Heart left ventricle (tissue), 16 donors: Measurements from ENCODE around the gene PKD2L1. TPM values are rescaled to one million over a fixed set of nuclear protein-coding genes. Genes with fewer than 3 reads are reported as not detected.
A peak's percentile ranks its signal among the peaks of the same experiment; 100 is the strongest.
"Not testable (repeated sequence)": the region's sequence is repeated elsewhere in the genome, so short reads cannot be mapped to it uniquely, and the experiment has no call there.

ENCODE experiments used
- ATAC-seq, 4 donors: fragments of 200-7000 bp; cut with Tn5 transposase; one replicate each; pipeline ENCODE4 v1.9.1; 2020 to 2022; ENCODE audit warnings: moderate library complexity in 4 of 4, mild to moderate bottlenecking in 3 of 4, moderate number of reproducible peaks in 1 of 4
- DNase-seq, 5 donors: peaks; one replicate each; pipeline ENCODE4 v3.0.0-alpha.2; 2020
- H3K27ac ChIP-seq, 12 donors: fragments of 200-600 bp; sonication (generic) in 4 of 12; one replicate each; pipeline versions ENCODE4 v1.5.0 to v1.8.0; 2016 to 2022; ENCODE audit warnings: mild to moderate bottlenecking in 2 of 12
- H3K27me3 ChIP-seq, 9 donors: fragments of 200-600 bp; sonication (generic) in 2 of 9; one replicate each; pipeline versions ENCODE4 v1.5.1 to v1.8.0; 2016 to 2022; ENCODE audit warnings: mild to moderate bottlenecking in 3 of 9
- H3K36me3 ChIP-seq, 9 donors: fragments of 200-600 bp; sonication (generic) in 2 of 9; one replicate each; pipeline versions ENCODE4 v1.5.0 to v1.8.0; 2018 to 2022; ENCODE audit warnings: mild to moderate bottlenecking in 2 of 9
- H3K4me1 ChIP-seq, 12 donors: fragments of 200-600 bp; sonication (generic) in 4 of 12; one replicate each; pipeline versions ENCODE4 v1.5.0 to v1.8.0; 2016 to 2022; ENCODE audit warnings: mild to moderate bottlenecking in 3 of 12
- H3K4me3 ChIP-seq, 12 donors: fragments of 200-600 bp; sonication (generic) in 4 of 12; one replicate each; pipeline versions ENCODE4 v1.5.0 to v1.8.0; 2017 to 2022; ENCODE audit warnings: mild to moderate bottlenecking in 9 of 12, moderate library complexity in 4 of 12
- H3K9me3 ChIP-seq, 12 donors: fragments of 200-600 bp; sonication (generic) in 4 of 12; one replicate each; pipeline versions ENCODE4 v1.5.0 to v1.8.0; 2016 to 2022; ENCODE audit warnings: mild to moderate bottlenecking in 1 of 12
- CTCF ChIP-seq, 12 donors: fragments of 200-600 bp; sonication (generic) in 4 of 12; IDR thresholded peaks; one replicate each; pipeline versions ENCODE4 v1.5.0 to v1.8.0; 2018 to 2022; ENCODE audit warnings: antibody characterized with exemption in 12 of 12, mild to moderate bottlenecking in 5 of 12
- POLR2A ChIP-seq, 2 donors: fragments of 450-650 bp; IDR thresholded peaks; one replicate each; pipeline ENCODE4 v1.6.1; 2017; ENCODE audit warnings: antibody characterized with exemption in 2 of 2, mild to moderate bottlenecking in 2 of 2, moderate library complexity in 2 of 2
- WGBS, 4 donors: extraction: QIAGEN DNeasy Blood & Tissue Kit in 2 of 4; methylation state at CpG; one replicate each; pipeline versions ENCODE4 v1.1.5 to v1.1.7; 2013 to 2018; 5-methylcytosine and 5-hydroxymethylcytosine counted together
- intact Hi-C, 10 donors: fragments of 100-400 bp; cut with DNase I; formaldehyde crosslinking; loops; one replicate each; pipeline versions ENCODE4 v1.11.1 to v1.14.2; 2022
- long read RNA-seq, 3 donors: library from polyadenylated mRNA; unstranded; transcript quantifications; one replicate each; pipeline ENCODE4 v2.0.0, GENCODE V29; 2020 to 2021
- polyA plus RNA-seq, 2 donors: library from polyadenylated mRNA; stranded (reverse); fragments of 200-250 nt; gene quantifications; one replicate each; pipeline ENCODE4 v1.2.3, GENCODE V29; 2013
- total RNA-seq, 9 donors: library from RNA; depleted of rRNA in 2 of 9; stranded (reverse); fragments of >200 nt in 2 of 9; fragmentation: NEBNext Ultra II Directional in 3 of 9; extraction: Animal tissue kit (Norgen Biotek cat#: 25700) in 3 of 9; gene quantifications; one replicate each; pipeline versions ENCODE4 v1.1.0 to v1.2.4, GENCODE V29; 2016 to 2023
- donor health status: ischemic (EF 13 %, LVEDD 7.1; RV severe dilation, severe dysfunction).
- donor health status: healthy with polysubstance abuse.
- donor health status: DM: no; HTN: yes; CAD: no.
- donor health status: DM: no; HTN: no; CAD: no.
- donor health status: ischemic (EF 25% LVEDD 6.9; RV normal size, moderate dysfunction).
- donor health status: ischemic (EF 25% LVEDD 5.7; RV mildly dilated, moderate dysfunction).
- donor health status: healthy.
- donor health status: DM: yes; HTN: yes; CAD: no.
- donor health status: ischemic (EF 35%, LVEDD 5.7; RV mildly dilated, moderate dysfunction).
- donor health status: nonischemic (EF 11% LVEDD 7.7; RV severe dilation, severe dysfunction).
- donor health status: DM: yes; HTN: yes; CAD: no.
- donor health status: PGD.
- donor health status: ischemic (EF 29% LVEDD 5.4; RV normal size, mild dysfunction).
- donor health status: nonischemic (EF 23%, LVEDD 6.1; RV moderate dilation, normal function).

PKD2L1 gene
- total RNA-seq (not detected), polyA plus RNA-seq (not detected)
- long read RNA-seq, donor 1: 0 reads
- long read RNA-seq, donor 2: 0 reads
- long read RNA-seq, donor 3: 0 reads

GRCh38 chr10:100330079-100330478 lies at the start of gene PKD2L1:
Gene PKD2L1 (minus strand): TSS chr10:100330228. CDS start chr10:100330103, 125 bp downstream.
- ATAC-seq: no peak
- no peak for TF ChIP-seq CTCF (IDR thresholded peaks at IDR 0.05)
- no peak for TF ChIP-seq POLR2A (IDR thresholded peaks at IDR 0.05)
- Histone ChIP-seq H3K36me3 (no peaks in the 10 kb centered on the region), H3K4me3 (no peak within 1 kb of the TSS), H3K4me1 (peaks cover 0 to 12% (median 4%) of the 10 kb centered on the region in 12 donors), H3K9me3 (no peaks in the 10 kb centered on the region), H3K27me3 (peaks cover 0 to 55% (median 13%) of the 10 kb centered on the region in 9 donors), H3K27ac (no peak within 1 kb of the TSS)
- intact Hi-C loops: loop anchor here in 3 of 10 donors (10.0 kb wide), 3 partner anchors 175 to 545 kb away; partner anchors contain the start of gene SEC31B (in 1 of the 3)
- no peak for DNase-seq
- 43 to 48% (median 45%) methylated on average over 4 to 5 of the region's 5 CpGs for WGBS, 4 donors

- peaks cover 0 to 18% (median 2%) of the 10 kb centered on the region in 9 donors for H3K36me3 ChIP-seq
- ATAC-seq (no peak), DNase-seq (no peak)
- H3K9me3 ChIP-seq: no peaks in the 10 kb centered on the region
- intact Hi-C loops: no loop called here
- H3K27me3 ChIP-seq: no peaks in the 10 kb centered on the region
- TF ChIP-seq POLR2A (IDR thresholded peaks at IDR 0.05) (no peak), CTCF (IDR thresholded peaks at IDR 0.05) (no peak)
- H3K4me1 ChIP-seq: peaks cover 0 to 19% (median 10%) of the 10 kb centered on the region in 12 donors
- H3K27ac ChIP-seq: no peak overlapping the region
- 89 to 95% (median 92%) methylated on average over 5 of the region's 5 CpGs for WGBS, 4 donors
- H3K4me3 ChIP-seq: no peak overlapping the region
These were observed 47.8 kb upstream of the PKD2L1 start for GRCh38 chr10:100377830-100378229.

GRCh38 chr10:100376656-100377055 lies 46.6 kb upstream of the PKD2L1 start:
- ATAC-seq, H3K36me3 ChIP-seq, H3K27ac ChIP-seq, DNase-seq, H3K4me3 ChIP-seq, H3K9me3 ChIP-seq, H3K27me3 ChIP-seq, intact Hi-C loops: not testable (repeated sequence)
- 80 to 91% (median 88%) methylated on average over 6 of the region's 6 CpGs for WGBS, 4 donors
- H3K4me1 ChIP-seq: peaks cover 0 to 28% (median 16%) of the 10 kb centered on the region in 12 donors

- H3K9me3 ChIP-seq, H3K36me3 ChIP-seq, intact Hi-C loops, DNase-seq, H3K27me3 ChIP-seq, ATAC-seq: not testable (repeated sequence)
- H3K4me3 ChIP-seq: peak overlapping the region in 8 of 12 donors; percentile 63 to 81 (median 70)
- peaks cover 0 to 46% (median 28%) of the 10 kb centered on the region in 12 donors for H3K4me1 ChIP-seq
- H3K27ac ChIP-seq: peak overlapping the region in 8 of 12 donors; percentile 66 to 94 (median 92)
- 83 to 91% (median 87%) methylated on average over 7 of the region's 7 CpGs for WGBS, 4 donors
These were observed 44.8 kb upstream of the PKD2L1 start for GRCh38 chr10:100374677-100375353.

- Histone ChIP-seq H3K4me3 (peak overlapping the region; percentile 19 to 81 (median 68)), H3K27me3 (no peaks in the 10 kb centered on the region), H3K4me1 (peaks cover 0 to 47% (median 28%) of the 10 kb centered on the region in 12 donors), H3K27ac (peak overlapping the region; percentile 66 to 95 (median 92)), H3K36me3 (no peaks in the 10 kb centered on the region), H3K9me3 (no peaks in the 10 kb centered on the region)
- no peak for DNase-seq
- 13 to 21% (median 19%) methylated on average over 3 of the region's 3 CpGs for WGBS, 4 donors
- intact Hi-C loops: no loop called here
- no peak for ATAC-seq
- TF ChIP-seq POLR2A (IDR thresholded peaks at IDR 0.05) (no peak), CTCF (IDR thresholded peaks at IDR 0.05) (no peak)
These were observed 44.2 kb upstream of the PKD2L1 start for GRCh38 chr10:100374200-100374655.
